Measurements from ENCODE around the gene PKDCC.

GRCh38 chr2:42059261-42059898 is 11.6 kb downstream of the PKDCC start:
- TF ChIP-seq ASH2L (IDR thresholded peaks at IDR 0.05; ENCODE audit: insufficient read length, low read depth, low read length), result no peak
- TF ChIP-seq ZNF543 (CRISPR knock-in tag; IDR thresholded peaks at IDR 0.05), result no peak
- no peak for TF ChIP-seq ZNF253 (CRISPR knock-in tag; IDR thresholded peaks at IDR 0.05; ENCODE audit: borderline replicate concordance)
- TF ChIP-seq, protein P1, sequence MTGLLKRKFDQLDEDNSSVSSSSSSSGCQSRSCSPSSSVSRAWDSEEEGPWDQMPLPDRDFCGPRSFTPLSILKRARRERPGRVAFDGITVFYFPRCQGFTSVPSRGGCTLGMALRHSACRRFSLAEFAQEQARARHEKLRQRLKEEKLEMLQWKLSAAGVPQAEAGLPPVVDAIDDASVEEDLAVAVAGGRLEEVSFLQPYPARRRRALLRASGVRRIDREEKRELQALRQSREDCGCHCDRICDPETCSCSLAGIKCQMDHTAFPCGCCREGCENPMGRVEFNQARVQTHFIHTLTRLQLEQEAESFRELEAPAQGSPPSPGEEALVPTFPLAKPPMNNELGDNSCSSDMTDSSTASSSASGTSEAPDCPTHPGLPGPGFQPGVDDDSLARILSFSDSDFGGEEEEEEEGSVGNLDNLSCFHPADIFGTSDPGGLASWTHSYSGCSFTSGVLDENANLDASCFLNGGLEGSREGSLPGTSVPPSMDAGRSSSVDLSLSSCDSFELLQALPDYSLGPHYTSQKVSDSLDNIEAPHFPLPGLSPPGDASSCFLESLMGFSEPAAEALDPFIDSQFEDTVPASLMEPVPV (CRISPR knock-in tag; IDR thresholded peaks at IDR 0.05), result no peak
- no peak for TF ChIP-seq BHLHE40 (IDR thresholded peaks at IDR 0.05; ENCODE audit: low read length)
- TF ChIP-seq, protein P2, sequence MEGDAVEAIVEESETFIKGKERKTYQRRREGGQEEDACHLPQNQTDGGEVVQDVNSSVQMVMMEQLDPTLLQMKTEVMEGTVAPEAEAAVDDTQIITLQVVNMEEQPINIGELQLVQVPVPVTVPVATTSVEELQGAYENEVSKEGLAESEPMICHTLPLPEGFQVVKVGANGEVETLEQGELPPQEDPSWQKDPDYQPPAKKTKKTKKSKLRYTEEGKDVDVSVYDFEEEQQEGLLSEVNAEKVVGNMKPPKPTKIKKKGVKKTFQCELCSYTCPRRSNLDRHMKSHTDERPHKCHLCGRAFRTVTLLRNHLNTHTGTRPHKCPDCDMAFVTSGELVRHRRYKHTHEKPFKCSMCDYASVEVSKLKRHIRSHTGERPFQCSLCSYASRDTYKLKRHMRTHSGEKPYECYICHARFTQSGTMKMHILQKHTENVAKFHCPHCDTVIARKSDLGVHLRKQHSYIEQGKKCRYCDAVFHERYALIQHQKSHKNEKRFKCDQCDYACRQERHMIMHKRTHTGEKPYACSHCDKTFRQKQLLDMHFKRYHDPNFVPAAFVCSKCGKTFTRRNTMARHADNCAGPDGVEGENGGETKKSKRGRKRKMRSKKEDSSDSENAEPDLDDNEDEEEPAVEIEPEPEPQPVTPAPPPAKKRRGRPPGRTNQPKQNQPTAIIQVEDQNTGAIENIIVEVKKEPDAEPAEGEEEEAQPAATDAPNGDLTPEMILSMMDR (CRISPR knock-in tag; IDR thresholded peaks at IDR 0.05), result 0 out of 2 replicates have a peak, but pooled peaks have one; percentile 3

Data from HepG2 (cell line).